ENCODE results near the gene CHRNG. TPM values are rescaled to one million over a fixed set of nuclear protein-coding genes. Genes with fewer than 3 reads are reported as not detected.

The CHRNG gene
- polyA plus RNA-seq, 1 donor from 2014 or later, result not detected

DNA sequence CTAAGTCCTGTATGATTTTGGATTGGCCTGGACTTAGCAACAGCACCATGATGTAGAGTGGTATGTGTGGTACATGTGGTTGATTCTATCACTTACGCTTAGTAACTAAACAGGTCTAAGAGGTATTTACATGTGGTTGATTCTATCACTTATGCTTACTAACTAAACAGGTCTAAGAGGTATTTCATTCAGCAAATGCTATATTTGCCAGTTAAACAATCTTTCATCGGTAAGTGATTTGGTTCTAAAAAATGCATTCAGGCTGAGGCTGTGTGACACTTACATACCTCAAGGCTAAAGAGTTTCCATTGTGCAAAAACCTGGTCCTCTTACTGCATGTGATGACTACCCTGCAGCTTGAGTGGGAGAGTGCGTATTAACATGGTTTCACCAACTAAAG is 24.1 kb downstream of the CHRNG start:
- Histone ChIP-seq H3K9ac (ENCODE audit: low read length) (no peak overlapping the region), H2AFZ (ENCODE audit: low read depth, low read length) (no peak overlapping the region), H4K20me1 (ENCODE audit: insufficient read depth) (no peaks in the 10 kb centered on the region), H3F3A (ENCODE audit: insufficient read depth, low read length, poor library complexity, severe bottlenecking) (no peaks in the 10 kb centered on the region), H3K27me3 (ENCODE audit: insufficient read depth, low read depth, low read length) (no peaks in the 10 kb centered on the region), H3K9me3 (ENCODE audit: low read length) (no peaks in the 10 kb centered on the region), H3K27ac (ENCODE audit: low read length) (no peak overlapping the region), H3K9me2 (ENCODE audit: insufficient read depth, low read length) (no peaks in the 10 kb centered on the region), H3K4me3 (ENCODE audit: low read length) (no peak overlapping the region), H3K4me2 (ENCODE audit: low read length) (no peak overlapping the region), H3K36me3 (ENCODE audit: insufficient read depth, low read length) (no peaks in the 10 kb centered on the region), H3K79me2 (replicated peaks; ENCODE audit: insufficient read depth, low read length) (no peaks in the 10 kb centered on the region)
- TF ChIP-seq SMC3 (conservative IDR thresholded peaks at IDR 0.05; ENCODE audit: poor library complexity) (no peak), EZH2 (IDR thresholded peaks at IDR 0.05; ENCODE audit: borderline replicate concordance, insufficient read depth, low read length, poor library complexity, severe bottlenecking) (no peak)
- TF ChIP-seq, protein P1, sequence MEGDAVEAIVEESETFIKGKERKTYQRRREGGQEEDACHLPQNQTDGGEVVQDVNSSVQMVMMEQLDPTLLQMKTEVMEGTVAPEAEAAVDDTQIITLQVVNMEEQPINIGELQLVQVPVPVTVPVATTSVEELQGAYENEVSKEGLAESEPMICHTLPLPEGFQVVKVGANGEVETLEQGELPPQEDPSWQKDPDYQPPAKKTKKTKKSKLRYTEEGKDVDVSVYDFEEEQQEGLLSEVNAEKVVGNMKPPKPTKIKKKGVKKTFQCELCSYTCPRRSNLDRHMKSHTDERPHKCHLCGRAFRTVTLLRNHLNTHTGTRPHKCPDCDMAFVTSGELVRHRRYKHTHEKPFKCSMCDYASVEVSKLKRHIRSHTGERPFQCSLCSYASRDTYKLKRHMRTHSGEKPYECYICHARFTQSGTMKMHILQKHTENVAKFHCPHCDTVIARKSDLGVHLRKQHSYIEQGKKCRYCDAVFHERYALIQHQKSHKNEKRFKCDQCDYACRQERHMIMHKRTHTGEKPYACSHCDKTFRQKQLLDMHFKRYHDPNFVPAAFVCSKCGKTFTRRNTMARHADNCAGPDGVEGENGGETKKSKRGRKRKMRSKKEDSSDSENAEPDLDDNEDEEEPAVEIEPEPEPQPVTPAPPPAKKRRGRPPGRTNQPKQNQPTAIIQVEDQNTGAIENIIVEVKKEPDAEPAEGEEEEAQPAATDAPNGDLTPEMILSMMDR (IDR thresholded peaks at IDR 0.05; ENCODE audit: poor library complexity, severe bottlenecking), result no peak

DNA sequence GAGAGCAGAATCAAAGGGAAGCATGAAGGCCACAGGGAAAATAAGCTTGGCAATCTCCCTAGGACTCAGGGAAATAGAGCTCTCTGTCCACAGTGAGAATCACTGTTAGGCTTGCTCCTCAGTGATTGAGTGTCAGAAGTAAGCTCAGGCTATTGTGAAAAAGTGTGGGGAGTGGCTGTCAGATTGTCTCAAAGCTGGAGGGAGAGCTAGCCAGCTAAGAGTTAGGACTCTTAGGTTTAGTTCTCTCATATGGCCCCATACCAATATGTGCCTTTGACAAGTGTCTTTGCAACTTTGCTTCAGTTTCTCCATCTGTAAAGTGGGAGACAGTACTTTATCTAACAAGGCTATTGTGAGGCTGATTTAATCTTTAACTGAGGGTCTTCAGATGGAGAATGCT is 28.2 kb downstream of the CHRNG start:
- H3K79me2 ChIP-seq (replicated peaks; ENCODE audit: insufficient read depth, low read length), result no peaks in the 10 kb centered on the region
- no peaks in the 10 kb centered on the region for H3K27me3 ChIP-seq (ENCODE audit: insufficient read depth, low read depth, low read length)
- H3K27ac ChIP-seq (ENCODE audit: low read length), result no peak overlapping the region
- H3K9me2 ChIP-seq (ENCODE audit: insufficient read depth, low read length), result no peaks in the 10 kb centered on the region
- no peak overlapping the region for H3K9ac ChIP-seq (ENCODE audit: low read length)
- TF ChIP-seq, protein P2, sequence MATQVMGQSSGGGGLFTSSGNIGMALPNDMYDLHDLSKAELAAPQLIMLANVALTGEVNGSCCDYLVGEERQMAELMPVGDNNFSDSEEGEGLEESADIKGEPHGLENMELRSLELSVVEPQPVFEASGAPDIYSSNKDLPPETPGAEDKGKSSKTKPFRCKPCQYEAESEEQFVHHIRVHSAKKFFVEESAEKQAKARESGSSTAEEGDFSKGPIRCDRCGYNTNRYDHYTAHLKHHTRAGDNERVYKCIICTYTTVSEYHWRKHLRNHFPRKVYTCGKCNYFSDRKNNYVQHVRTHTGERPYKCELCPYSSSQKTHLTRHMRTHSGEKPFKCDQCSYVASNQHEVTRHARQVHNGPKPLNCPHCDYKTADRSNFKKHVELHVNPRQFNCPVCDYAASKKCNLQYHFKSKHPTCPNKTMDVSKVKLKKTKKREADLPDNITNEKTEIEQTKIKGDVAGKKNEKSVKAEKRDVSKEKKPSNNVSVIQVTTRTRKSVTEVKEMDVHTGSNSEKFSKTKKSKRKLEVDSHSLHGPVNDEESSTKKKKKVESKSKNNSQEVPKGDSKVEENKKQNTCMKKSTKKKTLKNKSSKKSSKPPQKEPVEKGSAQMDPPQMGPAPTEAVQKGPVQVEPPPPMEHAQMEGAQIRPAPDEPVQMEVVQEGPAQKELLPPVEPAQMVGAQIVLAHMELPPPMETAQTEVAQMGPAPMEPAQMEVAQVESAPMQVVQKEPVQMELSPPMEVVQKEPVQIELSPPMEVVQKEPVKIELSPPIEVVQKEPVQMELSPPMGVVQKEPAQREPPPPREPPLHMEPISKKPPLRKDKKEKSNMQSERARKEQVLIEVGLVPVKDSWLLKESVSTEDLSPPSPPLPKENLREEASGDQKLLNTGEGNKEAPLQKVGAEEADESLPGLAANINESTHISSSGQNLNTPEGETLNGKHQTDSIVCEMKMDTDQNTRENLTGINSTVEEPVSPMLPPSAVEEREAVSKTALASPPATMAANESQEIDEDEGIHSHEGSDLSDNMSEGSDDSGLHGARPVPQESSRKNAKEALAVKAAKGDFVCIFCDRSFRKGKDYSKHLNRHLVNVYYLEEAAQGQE (IDR thresholded peaks at IDR 0.05; ENCODE audit: borderline replicate concordance), result no peak
- TF ChIP-seq EP300 (conservative IDR thresholded peaks at IDR 0.05; ENCODE audit: poor library complexity, severe bottlenecking) (no peak), SMC3 (conservative IDR thresholded peaks at IDR 0.05; ENCODE audit: poor library complexity) (no peak), EZH2 (IDR thresholded peaks at IDR 0.05; ENCODE audit: borderline replicate concordance, insufficient read depth, low read length, poor library complexity, severe bottlenecking) (no peak), POLR2AphosphoS5 (IDR thresholded peaks at IDR 0.05) (no peak), MXI1 (conservative IDR thresholded peaks at IDR 0.05; ENCODE audit: poor library complexity, severe bottlenecking) (no peak), TAF1 (IDR thresholded peaks at IDR 0.05; ENCODE audit: low read depth) (no peak), RAD21 (conservative IDR thresholded peaks at IDR 0.05) (no peak)
- TF ChIP-seq, protein P1 (IDR thresholded peaks at IDR 0.05; ENCODE audit: poor library complexity, severe bottlenecking), result no peak
- no peaks in the 10 kb centered on the region for H3K36me3 ChIP-seq (ENCODE audit: insufficient read depth, low read length)
- no peak overlapping the region for H2AFZ ChIP-seq (ENCODE audit: low read depth, low read length)
- H3K9me3 ChIP-seq (ENCODE audit: low read length), result no peaks in the 10 kb centered on the region
- H4K20me1 ChIP-seq (ENCODE audit: insufficient read depth), result no peaks in the 10 kb centered on the region
- H3K4me3 ChIP-seq (ENCODE audit: low read length), result no peak overlapping the region
- no peak overlapping the region for H3K4me2 ChIP-seq (ENCODE audit: low read length)
- H3F3A ChIP-seq (ENCODE audit: insufficient read depth, low read length, poor library complexity, severe bottlenecking), result no peaks in the 10 kb centered on the region

Measured in neural cell (in vitro differentiated cells).